ENCODE results near the gene PDLIM3.

DNA sequence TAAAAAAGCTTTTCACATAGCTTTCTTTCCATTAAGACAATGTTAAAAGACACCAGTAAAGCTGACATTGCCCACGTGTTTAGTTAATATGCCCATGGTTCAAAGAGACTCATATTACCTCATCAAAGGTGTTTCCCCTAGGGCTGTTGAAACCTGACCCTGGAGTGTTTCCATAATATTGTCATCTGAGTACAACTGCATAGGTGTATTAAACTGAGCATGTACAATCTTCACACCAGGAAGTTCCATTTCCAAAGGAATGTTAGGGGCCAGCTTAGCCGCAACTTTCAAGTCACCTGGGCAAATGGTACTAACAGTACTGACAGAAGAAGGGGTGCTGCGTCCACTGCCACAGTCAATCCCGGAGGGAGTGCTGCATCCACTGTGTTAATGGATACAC lies 27.1 kb downstream of the PDLIM3 start:
- TF ChIP-seq, protein P1, sequence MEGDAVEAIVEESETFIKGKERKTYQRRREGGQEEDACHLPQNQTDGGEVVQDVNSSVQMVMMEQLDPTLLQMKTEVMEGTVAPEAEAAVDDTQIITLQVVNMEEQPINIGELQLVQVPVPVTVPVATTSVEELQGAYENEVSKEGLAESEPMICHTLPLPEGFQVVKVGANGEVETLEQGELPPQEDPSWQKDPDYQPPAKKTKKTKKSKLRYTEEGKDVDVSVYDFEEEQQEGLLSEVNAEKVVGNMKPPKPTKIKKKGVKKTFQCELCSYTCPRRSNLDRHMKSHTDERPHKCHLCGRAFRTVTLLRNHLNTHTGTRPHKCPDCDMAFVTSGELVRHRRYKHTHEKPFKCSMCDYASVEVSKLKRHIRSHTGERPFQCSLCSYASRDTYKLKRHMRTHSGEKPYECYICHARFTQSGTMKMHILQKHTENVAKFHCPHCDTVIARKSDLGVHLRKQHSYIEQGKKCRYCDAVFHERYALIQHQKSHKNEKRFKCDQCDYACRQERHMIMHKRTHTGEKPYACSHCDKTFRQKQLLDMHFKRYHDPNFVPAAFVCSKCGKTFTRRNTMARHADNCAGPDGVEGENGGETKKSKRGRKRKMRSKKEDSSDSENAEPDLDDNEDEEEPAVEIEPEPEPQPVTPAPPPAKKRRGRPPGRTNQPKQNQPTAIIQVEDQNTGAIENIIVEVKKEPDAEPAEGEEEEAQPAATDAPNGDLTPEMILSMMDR (conservative IDR thresholded peaks at IDR 0.05 in 1 of 2, IDR thresholded peaks at IDR 0.05 in 1 of 2; ENCODE audit: extremely low read depth in 1 of 2, insufficient read depth in 1 of 2, low read depth in 1 of 2, low read length in 2 of 2), result no peak
- no peak for TF ChIP-seq EZH2 (IDR thresholded peaks at IDR 0.05; ENCODE audit: borderline replicate concordance, low read length)

Data from mammary epithelial cell (primary cell).